Mucosa of rectum (tissue), 2 donors: ENCODE results near the gene OGT.

Source experiments
- H3K27ac ChIP-seq, 2 donors: one replicate each; pipeline ENCODE4 v1.7.0; 2013; ENCODE audit warnings: inconsistent platforms in 2 of 2, low read depth in 2 of 2, low read length in 2 of 2
- H3K27me3 ChIP-seq, 2 donors: one replicate each; pipeline ENCODE4 v1.7.0; 2013; ENCODE audit warnings: low read length in 2 of 2; ENCODE audit not compliant: control insufficient read depth in 2 of 2, insufficient read depth in 2 of 2
- H3K36me3 ChIP-seq, 2 donors: one replicate each; pipeline ENCODE4 v1.7.0; 2013; ENCODE audit warnings: low read length in 2 of 2; ENCODE audit not compliant: control insufficient read depth in 2 of 2, insufficient read depth in 2 of 2
- H3K4me1 ChIP-seq, 2 donors: one replicate each; pipeline ENCODE4 v1.7.0; 2013; ENCODE audit warnings: low read length in 2 of 2, mild to moderate bottlenecking in 1 of 2; ENCODE audit not compliant: control insufficient read depth in 2 of 2, insufficient read depth in 2 of 2
- H3K4me3 ChIP-seq, 2 donors: one replicate each; pipeline ENCODE4 v1.7.0; 2013; ENCODE audit warnings: low read length in 2 of 2
- H3K9ac ChIP-seq, 2 donors: one replicate each; pipeline ENCODE4 v1.7.0; 2013; ENCODE audit warnings: low read length in 2 of 2, low read depth in 1 of 2, mild to moderate bottlenecking in 1 of 2
- H3K9me3 ChIP-seq, 2 donors: one replicate each; pipeline ENCODE4 v1.7.0; 2013; ENCODE audit warnings: low read length in 2 of 2; ENCODE audit not compliant: control insufficient read depth in 2 of 2
- donor health status: healthy.
- donor health status: Normal muscosa, but diverticular disease.

Gene OGT

GRCh38 chrX:71617742-71618141 lies 84.8 kb downstream of the OGT start:
- peak overlapping the region; percentile 36 to 49 for H3K4me3 ChIP-seq
- peaks cover 0 to 2% of the 10 kb centered on the region in 2 donors for H3K27me3 ChIP-seq
- H3K9me3 ChIP-seq, result no peaks in the 10 kb centered on the region
- peaks cover 0 to 2% of the 10 kb centered on the region in 2 donors for H3K36me3 ChIP-seq
- H3K9ac ChIP-seq, result peak overlapping the region; percentile 58 to 68
- peak overlapping the region; percentile 88 to 93 for H3K27ac ChIP-seq
- peaks cover 39 to 54% of the 10 kb centered on the region in 2 donors for H3K4me1 ChIP-seq

DNA sequence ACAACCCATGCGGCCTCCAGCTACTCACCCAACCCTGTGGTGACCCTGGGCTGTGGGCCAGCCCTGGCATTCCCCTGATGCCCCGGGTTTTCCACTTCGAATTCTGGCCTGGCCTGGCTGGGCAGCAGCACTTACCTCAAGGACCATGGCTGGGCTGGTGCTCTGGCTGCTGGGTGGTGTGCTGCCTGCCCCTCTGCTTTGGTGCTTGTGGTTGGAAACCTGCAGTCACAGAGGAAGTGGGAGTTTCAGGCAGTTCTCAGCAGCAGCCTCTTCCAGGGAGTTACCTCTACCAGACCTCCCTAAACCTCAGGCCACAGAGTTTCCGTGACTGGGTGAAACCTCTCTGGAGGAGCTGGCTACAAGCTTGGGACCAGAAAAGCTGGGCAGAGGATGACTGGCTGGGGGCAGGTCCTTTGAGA lies 85.4 kb downstream of the OGT start, which contains the start of gene CXCR3:
Gene CXCR3, minus strand, starts transcription at position 209 of the 419 bp plus-strand sequence. Its CDS starts 62 bp downstream, at position 147.
- peak within 1 kb of the TSS; percentile 58 to 68 for H3K9ac ChIP-seq
- peak within 1 kb of the TSS; percentile 36 to 49 for H3K4me3 ChIP-seq
- H3K27me3 ChIP-seq, result peaks cover 0 to 2% of the 10 kb centered on the region in 2 donors
- peaks cover 0 to 2% of the 10 kb centered on the region in 2 donors for H3K36me3 ChIP-seq
- H3K9me3 ChIP-seq, result no peaks in the 10 kb centered on the region
- H3K4me1 ChIP-seq, result peaks cover 45 to 60% of the 10 kb centered on the region in 2 donors
- peak within 1 kb of the TSS; percentile 88 to 93 for H3K27ac ChIP-seq

DNA sequence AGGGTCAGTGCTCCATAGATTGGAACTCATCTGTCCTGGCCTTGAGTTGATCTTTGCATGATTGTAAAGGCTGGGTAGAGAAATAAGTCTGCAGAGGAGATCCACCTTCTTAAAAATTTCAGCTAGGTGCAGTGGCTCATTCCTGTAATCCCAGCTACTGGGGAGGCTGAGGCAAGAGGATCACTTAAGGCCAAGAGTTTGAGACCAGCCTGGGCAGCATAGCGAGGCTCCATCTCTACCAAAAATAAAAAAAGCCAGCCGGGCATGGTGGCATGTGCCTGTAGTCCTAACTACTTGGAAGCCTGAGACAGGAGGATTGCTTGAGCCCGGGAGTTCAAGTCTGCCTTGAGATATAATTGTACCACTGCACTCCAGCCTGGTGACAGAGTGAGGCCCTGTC lies 85.9 kb downstream of the OGT start:
- Histone ChIP-seq H3K27me3 (peaks cover 0 to 2% of the 10 kb centered on the region in 2 donors), H3K9me3 (no peaks in the 10 kb centered on the region), H3K4me3 (peak overlapping the region in 1 of 2 donors; percentile 49), H3K36me3 (peaks cover 0 to 2% of the 10 kb centered on the region in 2 donors), H3K9ac (peak overlapping the region in 1 of 2 donors; percentile 19), H3K27ac (peak overlapping the region; percentile 88 to 93), H3K4me1 (peaks cover 49 to 64% of the 10 kb centered on the region in 2 donors)

DNA sequence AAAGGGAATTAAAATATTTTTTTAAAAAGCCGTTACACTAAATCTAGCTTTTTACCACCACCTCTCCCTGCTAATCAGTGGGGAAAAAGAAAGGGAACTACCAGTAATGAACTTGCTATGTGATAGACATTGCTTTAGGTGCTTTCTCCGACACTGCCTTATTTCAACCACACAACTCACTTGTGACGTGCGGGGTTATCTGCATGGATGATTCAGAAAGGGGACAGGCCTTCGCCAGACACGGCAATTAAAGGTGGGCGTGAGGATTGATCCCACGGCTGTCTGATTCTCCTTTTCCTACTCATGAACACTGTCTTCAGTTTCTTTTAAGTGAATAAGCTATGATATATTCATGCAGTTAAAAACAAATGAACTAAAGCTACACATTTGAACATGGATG lies 86.3 kb downstream of the OGT start:
- Histone ChIP-seq H3K4me1 (peaks cover 51 to 68% of the 10 kb centered on the region in 2 donors), H3K27me3 (peaks cover 0 to 2% of the 10 kb centered on the region in 2 donors), H3K36me3 (peaks cover 0 to 2% of the 10 kb centered on the region in 2 donors), H3K27ac (peak overlapping the region in 1 of 2 donors; percentile 88), H3K9me3 (no peaks in the 10 kb centered on the region), H3K4me3 (no peak overlapping the region), H3K9ac (no peak overlapping the region)

GRCh38 chrX:71619986-71620385 lies 87.1 kb downstream of the OGT start:
- H3K9ac ChIP-seq, result no peak overlapping the region
- H3K4me3 ChIP-seq, result no peak overlapping the region
- peak overlapping the region; percentile 28 to 48 for H3K27ac ChIP-seq
- H3K27me3 ChIP-seq, result peaks cover 0 to 6% of the 10 kb centered on the region in 2 donors
- peaks cover 0 to under 1% of the 10 kb centered on the region in 2 donors for H3K36me3 ChIP-seq
- H3K4me1 ChIP-seq, result peaks cover 51 to 68% of the 10 kb centered on the region in 2 donors
- H3K9me3 ChIP-seq, result no peaks in the 10 kb centered on the region

DNA sequence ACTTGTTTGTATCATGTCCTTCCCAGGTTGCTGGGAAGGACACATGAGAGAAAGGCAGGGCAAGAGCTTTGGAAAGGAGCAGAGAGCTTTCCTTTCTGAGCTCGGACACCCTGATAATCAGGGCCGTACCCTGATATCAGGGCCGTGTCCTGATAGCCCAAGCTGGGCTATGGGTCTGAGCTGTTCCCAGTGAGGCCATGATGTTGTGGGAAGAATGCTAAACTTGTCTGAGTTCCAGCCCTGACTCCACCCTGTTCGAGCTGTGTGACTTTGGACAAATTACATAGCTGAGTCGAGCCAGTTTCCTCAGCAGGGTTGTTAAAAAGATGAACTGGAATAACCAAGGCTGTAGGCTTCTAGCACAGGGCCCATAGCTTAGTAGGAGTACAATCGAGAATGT lies 88.7 kb downstream of the OGT start:
- Histone ChIP-seq H3K36me3 (no peaks in the 10 kb centered on the region), H3K4me1 (peaks cover 50 to 64% of the 10 kb centered on the region in 2 donors), H3K4me3 (no peak overlapping the region), H3K9me3 (no peaks in the 10 kb centered on the region), H3K9ac (peak overlapping the region in 1 of 2 donors; percentile 67), H3K27me3 (peaks cover 0 to 6% of the 10 kb centered on the region in 2 donors), H3K27ac (peak overlapping the region; percentile 95)

- Histone ChIP-seq H3K4me1 (peaks cover 50 to 65% of the 10 kb centered on the region in 2 donors), H3K9me3 (no peaks in the 10 kb centered on the region), H3K27ac (peak overlapping the region; percentile 95), H3K4me3 (no peak overlapping the region), H3K27me3 (peaks cover 0 to 6% of the 10 kb centered on the region in 2 donors), H3K9ac (peak overlapping the region; percentile 34 to 67), H3K36me3 (no peaks in the 10 kb centered on the region)
These were observed 89.2 kb downstream of the OGT start for GRCh38 chrX:71622032-71622575.

DNA sequence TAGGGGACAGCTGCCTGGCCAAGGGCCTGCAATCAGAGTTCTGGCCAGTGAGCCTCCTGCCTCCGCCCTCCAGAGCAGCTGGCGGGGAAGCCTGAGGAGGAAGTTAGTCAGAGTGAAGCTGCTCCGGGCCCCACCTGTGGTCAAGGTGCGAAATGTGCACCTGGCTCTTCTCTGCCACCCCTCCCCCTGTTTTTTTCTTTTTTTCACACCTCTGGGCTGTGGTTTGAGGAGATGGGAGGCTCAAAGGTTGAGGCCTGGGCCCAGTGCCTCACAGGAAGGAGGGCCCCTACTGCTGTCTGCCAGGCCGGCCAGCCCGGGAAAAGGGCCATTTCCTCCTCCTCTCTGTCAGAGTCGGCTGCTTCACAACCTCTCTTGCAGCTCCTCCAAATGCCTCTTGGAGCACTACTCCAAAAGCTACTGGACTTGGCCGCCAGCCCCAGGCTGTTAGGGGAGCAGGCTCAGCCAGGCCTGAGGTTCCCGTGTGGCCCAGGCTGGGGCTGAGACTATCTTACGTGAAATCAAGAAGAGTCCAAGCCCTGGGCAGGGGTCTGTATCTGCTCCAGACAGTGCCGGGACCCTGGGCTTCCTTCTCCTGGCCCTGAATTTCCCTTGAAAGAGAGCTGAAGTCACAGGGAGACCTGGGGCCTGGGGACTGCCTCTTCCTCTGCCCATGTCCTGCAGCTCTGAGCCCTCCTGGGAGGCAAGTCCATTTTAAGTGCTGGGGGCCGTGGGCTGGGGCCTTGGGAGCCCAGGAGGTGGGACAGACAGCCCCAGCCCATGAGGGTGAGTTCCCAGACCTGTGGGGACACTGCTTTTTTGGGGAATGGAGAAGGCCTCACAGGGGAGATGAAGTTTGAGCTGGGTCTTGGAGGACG lies 89.9 kb downstream of the OGT start:
- Histone ChIP-seq H3K4me3 (peak overlapping the region in 1 of 2 donors; percentile 9), H3K9me3 (no peaks in the 10 kb centered on the region), H3K36me3 (no peaks in the 10 kb centered on the region), H3K27me3 (peaks cover 0 to 6% of the 10 kb centered on the region in 2 donors), H3K9ac (peak overlapping the region; percentile 35 to 70), H3K27ac (peak overlapping the region; percentile 95), H3K4me1 (peaks cover 47 to 61% of the 10 kb centered on the region in 2 donors)

DNA sequence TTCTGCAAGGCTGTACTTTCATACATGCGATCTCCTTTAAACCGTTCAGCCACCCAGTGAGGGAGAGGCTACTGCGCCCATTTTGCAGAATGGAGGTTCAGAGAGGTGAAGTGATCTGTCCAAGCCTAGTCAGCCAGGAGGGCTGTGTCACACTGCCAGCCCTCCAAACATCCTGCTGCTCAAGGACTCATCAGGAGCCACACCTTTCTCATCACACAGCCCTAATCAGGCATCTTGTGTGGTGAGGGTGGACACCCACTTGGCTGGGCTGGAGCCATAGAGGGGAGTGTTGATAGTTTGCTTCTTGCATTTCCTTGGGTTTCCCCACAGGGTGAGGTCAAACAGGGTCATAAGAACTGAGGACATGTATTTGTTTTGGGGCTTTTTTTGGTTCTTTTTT lies 90.8 kb downstream of the OGT start:
- no peak overlapping the region for H3K4me3 ChIP-seq
- no peaks in the 10 kb centered on the region for H3K36me3 ChIP-seq
- peaks cover 41 to 55% of the 10 kb centered on the region in 2 donors for H3K4me1 ChIP-seq
- peaks cover 0 to 6% of the 10 kb centered on the region in 2 donors for H3K27me3 ChIP-seq
- H3K27ac ChIP-seq, result peak overlapping the region; percentile 95
- H3K9me3 ChIP-seq, result no peaks in the 10 kb centered on the region
- peak overlapping the region; percentile 35 to 70 for H3K9ac ChIP-seq

- Histone ChIP-seq H3K36me3 (no peaks in the 10 kb centered on the region), H3K27me3 (peaks cover 0 to 3% of the 10 kb centered on the region in 2 donors), H3K9me3 (no peaks in the 10 kb centered on the region), H3K4me1 (peaks cover 33 to 42% of the 10 kb centered on the region in 2 donors), H3K27ac (no peak overlapping the region), H3K4me3 (no peak overlapping the region), H3K9ac (no peak overlapping the region)
These were observed 92.6 kb downstream of the OGT start for GRCh38 chrX:71625471-71625870.
